ENCODE measurements around the gene FES. TPM values are rescaled to one million over a fixed set of nuclear protein-coding genes. Genes with fewer than 3 reads are reported as not detected.

The FES gene
- total and polyA plus RNA-seq, 2 of the 13 experiments (the other 11 are each of a cell fraction or from before 2014, with no cell fraction given) = 4.0 to 9.5 TPM

DNA sequence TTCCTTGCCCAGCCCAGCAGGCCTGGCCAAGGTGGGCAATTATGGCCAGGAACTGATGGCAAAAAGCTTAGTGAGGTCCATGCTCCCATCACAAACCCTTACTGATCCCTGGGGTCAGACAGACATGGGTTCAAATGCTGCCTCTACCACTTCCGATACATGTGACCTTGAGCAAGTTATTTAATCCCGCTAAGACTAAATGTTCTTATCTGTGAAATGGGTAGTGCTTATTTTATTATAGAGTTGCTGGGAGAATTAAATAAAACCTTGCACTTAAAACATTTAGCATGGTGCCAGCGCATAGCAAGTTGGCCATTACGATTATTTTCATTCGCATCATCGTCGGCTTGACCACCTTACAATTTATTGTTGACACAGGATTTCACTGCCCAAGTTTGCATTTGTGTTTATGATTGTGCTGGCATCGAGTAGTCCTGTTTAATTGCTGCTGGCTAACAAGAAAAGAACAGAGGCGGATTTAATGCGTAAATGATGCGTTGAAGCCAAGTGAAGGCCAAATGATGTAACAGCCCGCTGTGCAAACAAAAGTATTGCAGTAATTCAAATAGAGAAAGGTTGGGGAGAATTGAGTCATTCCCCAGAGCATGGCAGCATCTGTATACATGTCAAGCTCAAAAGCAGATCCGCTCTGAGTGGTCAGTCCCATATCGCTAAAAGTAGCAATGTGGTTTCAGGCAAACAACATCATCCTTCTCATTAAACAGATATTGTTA, 23.2 kb upstream of the FES start:
- peaks cover 0 to 19% of the 10 kb centered on the region in 2 experiments; a peak in 3 of 5 replicates for H3K27me3 ChIP-seq (ENCODE audit: control insufficient read depth in 1 of 2, insufficient read depth in 2 of 2, low read length in 2 of 2)
- BruUV-seq (replicated peaks) = no TSS peak
- CTCF ChIA-PET (ENCODE audit: low intra/inter-chr PET ratio, low total read pairs) = no interaction called here
- H3K27ac ChIP-seq (ENCODE audit: extremely low read length, insufficient read depth, low read length) = no peak overlapping the region
- H3K9ac ChIP-seq (ENCODE audit: insufficient read depth, low read depth, low read length) = peak overlapping the region; percentile 8; the same call in 1 of the 2 replicates
- POLR2A ChIA-PET = interaction anchor here (1.1 to 3.6 kb wide), 6 partner anchors 9 to 73 kb away, joined by 4 to 65 read pairs (median 21); partner anchors contain the start of genes FES, MAN2A2 and UNC45A
- intact Hi-C loops (cut with micrococcal nuclease; ENCODE audit: unreplicated experiment) (loop anchor here (1.0 kb wide), 2 partner anchors 8 to 13 kb away; no protein-coding TSS in a partner anchor), in situ Hi-C loops (cut with HindIII; ENCODE audit: extremely low pct_ligation_motif_present, low pct_unique_long_range_greater_than_20kb) (no loop called here)
- H3K4me1 ChIP-seq (ENCODE audit: insufficient read depth, low read length) = peaks cover 82% of the 10 kb centered on the region
- H3K79me2 ChIP-seq (ENCODE audit: insufficient read depth, low read length) = no peaks in the 10 kb centered on the region
- peak; percentile 98 for FAIRE-seq
- H2AFZ ChIP-seq (ENCODE audit: low read length) = no peak overlapping the region
- H4K20me1 ChIP-seq (ENCODE audit: insufficient read depth, low read length) = 0 out of 2 replicates have a peak, but pooled peaks cover 2% of the 10 kb centered on the region
- H3K4me3 ChIP-seq (replicated peaks in 1 of 3; ENCODE audit: insufficient read depth in 1 of 3, low read depth in 2 of 3, low read length in 3 of 3) = peak overlapping the region in 1 of 3 experiments; percentile 14; a peak in 1 of 6 replicates
- no peaks in the 10 kb centered on the region for H3K36me3 ChIP-seq (replicated peaks in 1 of 2; ENCODE audit: control insufficient read depth in 1 of 2, insufficient read depth in 2 of 2, low read length in 2 of 2)
- peak; percentile 94 for DNase-seq (ENCODE audit: low spot score)
- H3K4me2 ChIP-seq (ENCODE audit: low read depth, low read length) = peak overlapping the region; percentile 69
- 4% methylated on average over 14 of the region's 14 CpGs for WGBS (ENCODE audit: low lambda C conversion rate)
- peak; percentile 69 for ATAC-seq
- H3K9me3 ChIP-seq (ENCODE audit: low read length) = no peaks in the 10 kb centered on the region
- TF ChIP-seq CBFB (CRISPR knock-in tag; IDR thresholded peaks at IDR 0.05) (peak; percentile 54), ZNF777 (CRISPR knock-in tag; IDR thresholded peaks at IDR 0.05) (no peak; the same call in 1 of the 2 replicates), REL (CRISPR knock-in tag; conservative IDR thresholded peaks at IDR 0.05) (no peak), ZNF251 (CRISPR knock-in tag; IDR thresholded peaks at IDR 0.05) (no peak), BHLHE40 (IDR thresholded peaks at IDR 0.05; ENCODE audit: low read length) (no peak), FOXK1 (CRISPR knock-in tag; IDR thresholded peaks at IDR 0.05; ENCODE audit: borderline replicate concordance, low read depth) (peak; percentile 87; the same call in 1 of the 2 replicates), ZNF282 (IDR thresholded peaks at IDR 0.05; ENCODE audit: partially characterized antibody) (no peak), CREM (IDR thresholded peaks at IDR 0.05) (peak; percentile 82), CREM (CRISPR knock-in tag; IDR thresholded peaks at IDR 0.05) (no peak), NBN (conservative IDR thresholded peaks at IDR 0.05) (no peak), ZNF317 (CRISPR knock-in tag; IDR thresholded peaks at IDR 0.05) (0 out of 2 replicates have a peak, but pooled peaks have one; percentile 17), ZNF101 (CRISPR knock-in tag; IDR thresholded peaks at IDR 0.05; ENCODE audit: borderline replicate concordance, low read depth) (no peak), ZSCAN5A (CRISPR knock-in tag; IDR thresholded peaks at IDR 0.05; ENCODE audit: borderline replicate concordance) (no peak)
- TF ChIP-seq, protein P1, sequence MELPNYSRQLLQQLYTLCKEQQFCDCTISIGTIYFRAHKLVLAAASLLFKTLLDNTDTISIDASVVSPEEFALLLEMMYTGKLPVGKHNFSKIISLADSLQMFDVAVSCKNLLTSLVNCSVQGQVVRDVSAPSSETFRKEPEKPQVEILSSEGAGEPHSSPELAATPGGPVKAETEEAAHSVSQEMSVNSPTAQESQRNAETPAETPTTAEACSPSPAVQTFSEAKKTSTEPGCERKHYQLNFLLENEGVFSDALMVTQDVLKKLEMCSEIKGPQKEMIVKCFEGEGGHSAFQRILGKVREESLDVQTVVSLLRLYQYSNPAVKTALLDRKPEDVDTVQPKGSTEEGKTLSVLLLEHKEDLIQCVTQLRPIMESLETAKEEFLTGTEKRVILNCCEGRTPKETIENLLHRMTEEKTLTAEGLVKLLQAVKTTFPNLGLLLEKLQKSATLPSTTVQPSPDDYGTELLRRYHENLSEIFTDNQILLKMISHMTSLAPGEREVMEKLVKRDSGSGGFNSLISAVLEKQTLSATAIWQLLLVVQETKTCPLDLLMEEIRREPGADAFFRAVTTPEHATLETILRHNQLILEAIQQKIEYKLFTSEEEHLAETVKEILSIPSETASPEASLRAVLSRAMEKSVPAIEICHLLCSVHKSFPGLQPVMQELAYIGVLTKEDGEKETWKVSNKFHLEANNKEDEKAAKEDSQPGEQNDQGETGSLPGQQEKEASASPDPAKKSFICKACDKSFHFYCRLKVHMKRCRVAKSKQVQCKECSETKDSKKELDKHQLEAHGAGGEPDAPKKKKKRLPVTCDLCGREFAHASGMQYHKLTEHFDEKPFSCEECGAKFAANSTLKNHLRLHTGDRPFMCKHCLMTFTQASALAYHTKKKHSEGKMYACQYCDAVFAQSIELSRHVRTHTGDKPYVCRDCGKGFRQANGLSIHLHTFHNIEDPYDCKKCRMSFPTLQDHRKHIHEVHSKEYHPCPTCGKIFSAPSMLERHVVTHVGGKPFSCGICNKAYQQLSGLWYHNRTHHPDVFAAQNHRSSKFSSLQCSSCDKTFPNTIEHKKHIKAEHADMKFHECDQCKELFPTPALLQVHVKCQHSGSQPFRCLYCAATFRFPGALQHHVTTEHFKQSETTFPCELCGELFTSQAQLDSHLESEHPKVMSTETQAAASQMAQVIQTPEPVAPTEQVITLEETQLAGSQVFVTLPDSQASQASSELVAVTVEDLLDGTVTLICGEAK (IDR thresholded peaks at IDR 0.05) = no peak
- TF ChIP-seq, protein P1 (CRISPR knock-in tag; IDR thresholded peaks at IDR 0.05) = no peak; the same call in 1 of the 2 replicates

Measured in HepG2 (cell line).